ENCODE data around the gene TUBB4A. TPM values are rescaled to one million over a fixed set of nuclear protein-coding genes. Genes with fewer than 3 reads are reported as not detected.
"Not testable (repeated sequence)": the region's sequence is repeated elsewhere in the genome, so short reads cannot be mapped to it uniquely, and the experiment has no call there.

The TUBB4A gene
- 10 to 100 TPM in 1 of 4 donors, 1 to 10 TPM in 2, under 1 TPM in 1; 0.99 to 17.0 (median 4.8) TPM for total RNA-seq

DNA sequence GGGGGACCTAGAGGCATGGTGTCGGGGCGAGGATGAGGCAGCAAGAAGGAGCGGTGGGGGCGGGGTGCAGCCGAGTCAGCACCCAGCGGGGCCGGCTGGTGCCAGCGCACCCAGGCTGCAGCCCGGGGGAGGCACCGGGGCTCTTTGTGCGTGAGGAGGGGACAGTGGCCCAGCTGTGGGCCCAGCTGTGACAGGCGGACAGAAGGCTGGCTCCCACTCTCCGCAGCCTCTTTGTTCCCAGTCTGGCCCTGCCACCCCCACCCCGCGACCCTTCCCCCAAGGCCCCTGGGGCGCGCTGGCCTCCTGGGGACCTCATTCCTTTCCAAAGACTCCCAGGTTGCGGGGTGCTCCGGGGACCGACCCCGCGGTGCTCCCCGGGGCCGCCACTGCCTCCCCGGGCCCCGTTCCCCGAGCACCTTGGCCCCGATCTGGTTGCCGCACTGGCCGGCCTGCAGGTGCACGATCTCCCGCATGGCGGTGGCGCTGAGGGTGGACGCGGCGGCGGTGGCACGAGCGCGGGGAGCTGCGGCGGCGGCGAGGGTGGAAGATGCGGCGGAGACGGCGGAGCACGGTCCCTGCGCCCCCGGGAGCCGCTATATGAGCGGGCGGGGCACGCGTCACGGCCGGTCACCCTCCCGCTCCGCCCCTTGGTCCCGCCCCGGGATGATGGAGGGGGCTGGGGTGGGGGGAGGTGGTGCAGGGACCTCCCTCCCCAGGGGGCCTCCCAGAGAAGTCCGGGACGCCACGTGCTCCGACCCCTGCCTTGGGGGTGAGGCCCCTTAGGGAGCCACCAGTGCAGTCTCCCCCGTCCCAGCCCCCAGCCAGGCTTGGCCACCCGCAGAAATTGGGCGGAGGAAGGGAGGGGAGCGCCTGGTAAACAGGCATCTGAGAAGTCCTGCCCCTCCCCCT lies at the start of gene TUBB4A:
Gene TUBB4A, minus strand, starts transcription at position 570 of the 909 bp plus-strand sequence. Its CDS starts 97 bp downstream, at position 473.
- TF ChIP-seq POLR2A (IDR thresholded peaks at IDR 0.05), result no peak
- TF ChIP-seq, protein P1, sequence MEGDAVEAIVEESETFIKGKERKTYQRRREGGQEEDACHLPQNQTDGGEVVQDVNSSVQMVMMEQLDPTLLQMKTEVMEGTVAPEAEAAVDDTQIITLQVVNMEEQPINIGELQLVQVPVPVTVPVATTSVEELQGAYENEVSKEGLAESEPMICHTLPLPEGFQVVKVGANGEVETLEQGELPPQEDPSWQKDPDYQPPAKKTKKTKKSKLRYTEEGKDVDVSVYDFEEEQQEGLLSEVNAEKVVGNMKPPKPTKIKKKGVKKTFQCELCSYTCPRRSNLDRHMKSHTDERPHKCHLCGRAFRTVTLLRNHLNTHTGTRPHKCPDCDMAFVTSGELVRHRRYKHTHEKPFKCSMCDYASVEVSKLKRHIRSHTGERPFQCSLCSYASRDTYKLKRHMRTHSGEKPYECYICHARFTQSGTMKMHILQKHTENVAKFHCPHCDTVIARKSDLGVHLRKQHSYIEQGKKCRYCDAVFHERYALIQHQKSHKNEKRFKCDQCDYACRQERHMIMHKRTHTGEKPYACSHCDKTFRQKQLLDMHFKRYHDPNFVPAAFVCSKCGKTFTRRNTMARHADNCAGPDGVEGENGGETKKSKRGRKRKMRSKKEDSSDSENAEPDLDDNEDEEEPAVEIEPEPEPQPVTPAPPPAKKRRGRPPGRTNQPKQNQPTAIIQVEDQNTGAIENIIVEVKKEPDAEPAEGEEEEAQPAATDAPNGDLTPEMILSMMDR (IDR thresholded peaks at IDR 0.05), result no peak
- 0 to 1% methylated on average over 20 to 55 of the region's 71 CpGs for WGBS, 2 donors
- intact Hi-C loops (cut with DNase I; ENCODE audit: low total_unique reads), result no loop called here
- H3K4me3 ChIP-seq (ENCODE audit: low read depth, poor library complexity, severe bottlenecking), result peak within 1 kb of the TSS; percentile 37
- no peak for DNase-seq (ENCODE audit: low spot score in 2 of 2)

DNA sequence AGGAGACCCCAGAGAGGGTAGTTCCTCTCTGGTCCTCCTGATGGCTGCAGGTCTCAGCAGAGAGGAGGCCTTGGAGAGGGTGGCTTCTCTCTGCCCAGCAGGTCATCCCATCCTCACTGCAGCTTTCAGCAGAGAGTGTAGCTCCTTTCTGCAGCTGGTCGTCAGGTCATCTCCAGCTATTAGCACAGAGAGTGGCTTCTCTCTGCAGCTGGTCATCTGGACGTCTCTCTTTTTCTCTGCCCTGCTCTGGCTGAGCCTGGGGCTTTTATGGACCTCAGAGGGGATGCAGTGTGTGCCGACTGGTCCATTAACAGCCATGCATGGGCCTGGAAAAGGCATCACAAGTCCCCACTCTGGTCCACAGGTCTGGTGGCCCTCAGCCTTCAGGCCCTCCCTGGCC lies 49.0 kb upstream of the TUBB4A start:
- intact Hi-C loops (cut with DNase I; ENCODE audit: low total_unique reads), result no loop called here
- no peak overlapping the region for H3K4me3 ChIP-seq (ENCODE audit: low read depth, poor library complexity, severe bottlenecking)
- 85 to 92% methylated on average over 3 of the region's 3 CpGs for WGBS, 2 donors
- TF ChIP-seq, protein P1 (IDR thresholded peaks at IDR 0.05), result no peak
- no peak for TF ChIP-seq POLR2A (IDR thresholded peaks at IDR 0.05)
- DNase-seq (ENCODE audit: low spot score in 2 of 2), result no peak

DNA sequence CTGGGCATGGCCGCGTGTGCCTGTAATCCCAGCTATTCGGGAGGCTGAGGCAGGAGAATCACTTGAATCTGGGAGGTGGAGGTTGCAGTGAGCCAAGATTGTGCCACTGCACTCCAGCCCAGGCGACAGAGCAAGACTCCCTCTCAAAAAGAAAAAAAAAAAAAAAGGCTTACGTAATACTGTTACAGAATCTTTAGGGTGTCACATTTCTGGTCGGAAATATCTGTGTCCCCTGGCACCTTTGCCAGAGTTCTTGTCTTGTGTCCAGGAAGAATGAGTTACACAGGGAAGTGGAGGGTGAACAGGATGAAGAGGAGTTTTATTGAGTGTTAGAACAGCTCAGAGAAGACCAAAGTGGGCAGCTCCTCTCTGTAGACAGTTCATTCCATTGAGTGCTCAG lies 48.6 kb upstream of the TUBB4A start:
- WGBS, 2 donors, result 65 to 81% methylated on average over 6 of the region's 6 CpGs
- H3K4me3 ChIP-seq (ENCODE audit: low read depth, poor library complexity, severe bottlenecking); DNase-seq (ENCODE audit: low spot score in 2 of 2); intact Hi-C loops (cut with DNase I; ENCODE audit: low total_unique reads): not testable (repeated sequence)

DNA sequence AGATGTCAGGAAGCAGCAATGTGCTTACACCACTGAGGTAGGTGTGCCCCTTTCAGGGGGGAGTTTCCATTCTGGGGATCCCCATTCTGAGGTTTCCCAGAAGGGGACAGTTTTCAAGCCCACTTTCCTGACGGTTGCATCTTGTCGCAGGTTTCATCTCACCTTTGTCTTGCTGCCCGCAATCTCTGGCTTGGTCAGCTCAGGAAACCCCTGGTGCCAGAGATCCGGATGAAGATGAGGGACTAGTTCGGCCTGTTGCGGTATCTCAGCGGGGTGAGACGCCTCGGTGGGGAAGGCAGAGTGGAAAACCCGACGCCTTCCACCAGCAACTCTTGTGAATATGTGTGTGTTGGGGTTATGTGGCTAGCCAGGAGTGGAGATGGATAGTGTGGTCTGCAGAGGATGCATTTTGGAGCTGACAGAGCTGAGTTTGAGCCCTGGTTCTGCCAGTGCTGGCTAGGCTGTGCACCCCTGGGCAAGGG lies 41.8 kb upstream of the TUBB4A start:
- DNase-seq (ENCODE audit: low spot score in 2 of 2), result no peak
- TF ChIP-seq, protein P1 (IDR thresholded peaks at IDR 0.05), result no peak
- TF ChIP-seq POLR2A (IDR thresholded peaks at IDR 0.05), result no peak
- intact Hi-C loops (cut with DNase I; ENCODE audit: low total_unique reads), result no loop called here
- no peak overlapping the region for H3K4me3 ChIP-seq (ENCODE audit: low read depth, poor library complexity, severe bottlenecking)
- 79 to 81% methylated on average over 11 of the region's 11 CpGs for WGBS, 2 donors

DNA sequence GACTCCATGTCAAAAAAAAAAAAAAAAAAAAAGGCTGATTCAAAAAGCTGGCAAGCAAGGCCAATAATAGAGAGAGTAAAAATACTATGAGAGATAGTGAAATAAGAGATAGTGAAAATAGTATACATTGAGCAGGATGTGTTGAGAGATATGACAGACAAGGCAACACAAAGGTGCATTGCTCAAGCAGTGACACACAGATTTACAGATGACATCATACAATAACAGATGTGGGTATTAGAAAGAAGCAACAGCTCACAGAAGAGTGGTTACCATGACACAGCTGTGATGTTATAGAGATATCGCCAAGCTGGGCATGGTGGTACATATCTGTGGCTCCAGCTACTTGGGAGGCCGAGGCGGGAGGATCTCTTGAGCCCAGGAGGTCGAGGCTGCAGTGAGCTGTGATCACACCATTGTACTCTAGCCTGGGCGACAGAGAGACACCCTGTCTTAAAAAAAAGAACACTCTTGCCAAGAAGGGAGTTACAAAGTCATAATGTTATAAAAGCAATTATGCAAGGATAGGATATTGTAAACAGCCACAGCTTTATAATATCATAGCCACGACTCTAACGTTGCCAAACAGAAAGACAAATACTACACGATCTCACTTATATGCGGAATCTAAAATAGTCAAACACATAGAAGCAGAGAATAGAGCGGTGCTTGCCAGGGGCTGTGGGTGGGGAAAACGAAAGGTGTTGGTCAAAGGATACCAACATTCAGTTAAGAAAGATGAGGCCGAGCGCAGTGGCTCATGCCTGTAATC lies 39.0 kb upstream of the TUBB4A start:
- TF ChIP-seq POLR2A (IDR thresholded peaks at IDR 0.05), result no peak
- TF ChIP-seq, protein P1 (IDR thresholded peaks at IDR 0.05), result no peak
- no peak overlapping the region for H3K4me3 ChIP-seq (ENCODE audit: low read depth, poor library complexity, severe bottlenecking)
- DNase-seq (ENCODE audit: low spot score in 2 of 2), result no peak
- 70 to 77% methylated on average over 13 of the region's 13 CpGs for WGBS, 2 donors
- intact Hi-C loops (cut with DNase I; ENCODE audit: low total_unique reads), result no loop called here

DNA sequence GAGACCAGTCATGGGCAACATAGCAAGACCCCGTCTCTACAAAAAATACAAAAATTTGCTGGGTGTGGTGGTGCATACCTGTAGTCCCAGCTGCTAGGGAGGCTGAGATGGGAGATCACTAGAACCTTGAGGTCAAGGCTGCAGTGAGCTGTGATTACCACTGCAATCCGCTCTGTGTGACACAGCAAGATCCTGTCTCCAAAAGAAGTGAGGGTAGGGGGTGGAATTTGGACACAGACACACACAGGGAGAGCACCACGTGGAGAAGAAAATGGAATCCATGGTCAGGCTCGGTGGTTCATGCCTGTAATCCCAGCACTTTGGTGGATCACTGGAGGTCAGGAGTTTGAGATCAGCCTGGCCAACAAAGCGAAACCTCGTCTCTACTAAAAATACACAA lies 37.4 kb upstream of the TUBB4A start:
- no peak overlapping the region for H3K4me3 ChIP-seq (ENCODE audit: low read depth, poor library complexity, severe bottlenecking)
- DNase-seq (ENCODE audit: low spot score in 2 of 2), result no peak
- WGBS, 2 donors, result 87% methylated on average over 6 of the region's 6 CpGs
- intact Hi-C loops (cut with DNase I; ENCODE audit: low total_unique reads), result no loop called here
- TF ChIP-seq, protein P1 (IDR thresholded peaks at IDR 0.05), result no peak
- TF ChIP-seq POLR2A (IDR thresholded peaks at IDR 0.05), result no peak

All from lower leg skin (tissue), 4 donors.